ENCODE results near the gene NEDD8.

DNA sequence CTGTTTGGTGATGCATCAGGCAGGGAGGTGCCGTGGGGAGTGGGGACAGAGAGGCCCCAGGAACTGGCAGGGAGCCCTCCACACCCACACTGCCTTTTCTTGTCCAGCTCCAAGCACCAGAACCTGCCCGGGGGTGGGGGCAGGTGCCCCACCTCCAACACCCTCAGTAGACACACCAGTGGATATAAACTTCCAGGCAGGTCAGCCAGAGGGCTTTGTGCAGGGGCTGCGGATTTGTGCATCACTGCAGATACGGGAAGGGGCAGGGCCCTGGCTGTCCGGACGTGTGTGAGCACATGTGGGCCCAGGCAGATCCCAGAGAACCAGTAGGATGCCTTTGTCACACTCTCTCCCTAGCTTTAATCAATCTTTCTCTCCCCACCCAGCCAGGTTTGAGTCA, 32.1 kb upstream of the NEDD8 start:
- TF ChIP-seq, protein P1, sequence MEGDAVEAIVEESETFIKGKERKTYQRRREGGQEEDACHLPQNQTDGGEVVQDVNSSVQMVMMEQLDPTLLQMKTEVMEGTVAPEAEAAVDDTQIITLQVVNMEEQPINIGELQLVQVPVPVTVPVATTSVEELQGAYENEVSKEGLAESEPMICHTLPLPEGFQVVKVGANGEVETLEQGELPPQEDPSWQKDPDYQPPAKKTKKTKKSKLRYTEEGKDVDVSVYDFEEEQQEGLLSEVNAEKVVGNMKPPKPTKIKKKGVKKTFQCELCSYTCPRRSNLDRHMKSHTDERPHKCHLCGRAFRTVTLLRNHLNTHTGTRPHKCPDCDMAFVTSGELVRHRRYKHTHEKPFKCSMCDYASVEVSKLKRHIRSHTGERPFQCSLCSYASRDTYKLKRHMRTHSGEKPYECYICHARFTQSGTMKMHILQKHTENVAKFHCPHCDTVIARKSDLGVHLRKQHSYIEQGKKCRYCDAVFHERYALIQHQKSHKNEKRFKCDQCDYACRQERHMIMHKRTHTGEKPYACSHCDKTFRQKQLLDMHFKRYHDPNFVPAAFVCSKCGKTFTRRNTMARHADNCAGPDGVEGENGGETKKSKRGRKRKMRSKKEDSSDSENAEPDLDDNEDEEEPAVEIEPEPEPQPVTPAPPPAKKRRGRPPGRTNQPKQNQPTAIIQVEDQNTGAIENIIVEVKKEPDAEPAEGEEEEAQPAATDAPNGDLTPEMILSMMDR (IDR thresholded peaks at IDR 0.05): no peak
- TF ChIP-seq POLR2AphosphoS5 (IDR thresholded peaks at IDR 0.05) (no peak), POLR2A (IDR thresholded peaks at IDR 0.05) (no peak)
